Calu3 (cell line): ENCODE measurements around the gene RASA1. TPM values are rescaled to one million over a fixed set of nuclear protein-coding genes. Genes with fewer than 3 reads are reported as not detected.

Experiments used
- Bru-seq: library from RNA; stranded (reverse); fragments of 400-500 nt; gene quantifications from one replicate; lab custom pipeline; 2021; lab: Mats Ljungman, UMichigan
- BruChase-seq, 2 experiments: library from RNA; stranded (reverse); fragments of 400-500 nt; gene quantifications; one replicate each; lab custom pipeline; 2021; lab: Mats Ljungman, UMichigan
- BruUV-seq: library from RNA; stranded (reverse); fragments of 400-500 nt; replicated peaks from 2 replicates; lab custom pipeline; 2021; lab: Mats Ljungman, UMichigan
- CTCF ChIA-PET: fragments of 300-600 bp; sonication (Branson Sonifier 250); formaldehyde crosslinking; loops from one replicate; lab custom pipeline; 2022; ENCODE audit warnings: antibody characterized with exemption; lab: Charles Lee
- DNase-seq: peaks from one replicate; pipeline ENCODE4 v3.0.0; 2022
- H3K27ac Mint-ChIP-seq: one replicate; pipeline ENCODE4 v1.8.0; 2022; ENCODE audit warnings: mixed read lengths; ENCODE audit not compliant: unreplicated experiment
- H3K27me3 Mint-ChIP-seq: one replicate; pipeline ENCODE4 v1.8.0; 2022; ENCODE audit warnings: mixed read lengths; ENCODE audit not compliant: unreplicated experiment
- H3K36me3 Mint-ChIP-seq: one replicate; pipeline ENCODE4 v1.8.0; 2022; ENCODE audit warnings: mild to moderate bottlenecking, moderate library complexity, mixed read lengths; ENCODE audit not compliant: insufficient read depth, unreplicated experiment
- H3K4me1 Mint-ChIP-seq: one replicate; pipeline ENCODE4 v1.8.0; 2022; ENCODE audit warnings: mild to moderate bottlenecking, low read depth, mixed read lengths; ENCODE audit not compliant: unreplicated experiment
- H3K4me3 Mint-ChIP-seq: one replicate; pipeline ENCODE4 v1.8.0; 2022; ENCODE audit warnings: mild to moderate bottlenecking, low read depth, moderate library complexity, mixed read lengths; ENCODE audit not compliant: unreplicated experiment
- H3K9me3 Mint-ChIP-seq: one replicate; pipeline ENCODE4 v1.8.0; 2022; ENCODE audit warnings: low read depth, mixed read lengths; ENCODE audit not compliant: unreplicated experiment
- intact Hi-C: fragments of 100-400 bp; cut with micrococcal nuclease; formaldehyde crosslinking; loops from one replicate; pipeline ENCODE4 v1.10.0; 2022; ENCODE audit not compliant: unreplicated experiment
- long read RNA-seq: library from polyadenylated mRNA; stranded (forward); transcript quantifications from one replicate; pipeline ENCODE4 v2.0.0, GENCODE V29; 2022
- total RNA-seq: library from RNA; stranded (reverse); gene quantifications from 2 replicates; pipeline ENCODE4 v1.2.3, GENCODE V29; 2022
- TF ChIP-seq, protein P1 (sequence below): fragments of 200-600 bp; IDR thresholded peaks from one replicate; pipeline ENCODE4 v1.8.0; 2022; ENCODE audit warnings: antibody characterized with exemption; ENCODE audit not compliant: unreplicated experiment

The RASA1 gene
- 163 and 193 TPM in 2 replicates for total RNA-seq
- Bru-seq, nascent RNA, result percentile 100 among the genes with signal in this experiment
- BruChase-seq, experiment 1, labeled RNA remaining after a 6-hour chase, result percentile 96 among the genes with signal in this experiment
- percentile 97 among the genes with signal in this experiment for BruChase-seq, experiment 2, labeled RNA remaining after a 2-hour chase
- long read RNA-seq, transcript RASA1-201 (25 exons, 3,752 nt), result minor isoform, 18 of 84 reads
- long read RNA-seq, transcript RASA1-202 (25 exons, 3,776 nt), result major isoform, 44 of 84 reads
- long read RNA-seq, partial matches to known transcripts, result 6 of 84 reads
- long read RNA-seq, other reads (novel, unspliced or antisense), result 16 of 84 reads

DNA sequence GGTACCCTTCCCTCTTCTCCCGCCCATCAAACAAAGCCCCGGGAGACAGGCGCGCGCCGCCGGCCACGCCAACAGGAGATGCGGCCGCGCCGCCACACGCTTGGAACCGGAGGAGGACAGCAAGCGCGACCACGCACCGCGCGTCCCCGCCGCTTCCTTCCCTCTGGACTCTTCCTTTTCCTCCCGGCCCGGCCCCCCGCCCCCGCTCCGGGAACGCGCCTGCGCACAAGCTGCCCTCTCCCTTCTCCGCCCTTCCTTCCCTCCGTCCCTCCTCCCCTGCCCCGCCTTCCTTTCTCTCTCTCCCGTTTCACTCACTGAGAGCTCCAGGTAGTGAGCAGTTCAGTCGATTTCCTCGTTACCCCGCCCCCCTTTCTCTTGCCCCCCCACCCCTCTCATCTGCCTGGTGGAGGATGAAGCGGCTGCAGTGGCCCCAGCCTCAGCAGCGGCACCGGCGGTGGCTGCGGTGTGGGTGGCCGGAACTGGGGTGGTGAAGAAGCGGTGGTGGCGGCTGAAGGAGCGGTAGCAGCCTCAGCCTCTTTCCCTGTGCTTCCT lies at the start of gene RASA1:
TSS of gene RASA1 (plus strand) at position 310 of the 552 bp plus-strand sequence. CDS start 569 bp downstream, outside the sequence.
- peak within 1 kb of the TSS; percentile 93 for H3K27ac Mint-ChIP-seq
- intact Hi-C loops, result loop anchor here (1.0 to 5.0 kb wide), 4 partner anchors 95 to 197 kb away; no protein-coding TSS in a partner anchor
- no TSS peak for BruUV-seq

DNA sequence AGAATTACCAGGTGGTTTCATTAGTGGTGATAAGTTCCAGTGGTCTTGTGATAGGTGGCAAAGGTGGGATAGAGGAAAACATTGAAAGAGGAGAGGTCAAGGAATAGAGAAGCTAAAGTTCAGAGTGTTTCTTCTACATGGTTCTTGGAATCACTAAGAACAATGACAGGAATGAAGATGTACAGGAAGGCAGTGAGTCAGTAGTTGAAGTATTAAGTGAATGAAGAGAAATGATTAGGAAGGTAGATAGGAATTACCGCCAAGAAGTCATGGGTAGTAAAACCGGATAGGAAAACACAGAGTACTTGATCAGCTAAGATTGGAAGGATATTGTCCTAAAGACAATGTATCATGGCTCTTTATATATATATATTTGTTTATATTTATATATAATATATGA lies 37.9 kb upstream of the RASA1 start:
- Mint-ChIP-seq H3K4me3 (no peak overlapping the region), H3K9me3 (no peaks in the 10 kb centered on the region), H3K36me3 (no peaks in the 10 kb centered on the region), H3K27ac (peak overlapping the region; percentile 3), H3K27me3 (no peaks in the 10 kb centered on the region), H3K4me1 (peaks cover 11% of the 10 kb centered on the region)
- TF ChIP-seq, protein P1, sequence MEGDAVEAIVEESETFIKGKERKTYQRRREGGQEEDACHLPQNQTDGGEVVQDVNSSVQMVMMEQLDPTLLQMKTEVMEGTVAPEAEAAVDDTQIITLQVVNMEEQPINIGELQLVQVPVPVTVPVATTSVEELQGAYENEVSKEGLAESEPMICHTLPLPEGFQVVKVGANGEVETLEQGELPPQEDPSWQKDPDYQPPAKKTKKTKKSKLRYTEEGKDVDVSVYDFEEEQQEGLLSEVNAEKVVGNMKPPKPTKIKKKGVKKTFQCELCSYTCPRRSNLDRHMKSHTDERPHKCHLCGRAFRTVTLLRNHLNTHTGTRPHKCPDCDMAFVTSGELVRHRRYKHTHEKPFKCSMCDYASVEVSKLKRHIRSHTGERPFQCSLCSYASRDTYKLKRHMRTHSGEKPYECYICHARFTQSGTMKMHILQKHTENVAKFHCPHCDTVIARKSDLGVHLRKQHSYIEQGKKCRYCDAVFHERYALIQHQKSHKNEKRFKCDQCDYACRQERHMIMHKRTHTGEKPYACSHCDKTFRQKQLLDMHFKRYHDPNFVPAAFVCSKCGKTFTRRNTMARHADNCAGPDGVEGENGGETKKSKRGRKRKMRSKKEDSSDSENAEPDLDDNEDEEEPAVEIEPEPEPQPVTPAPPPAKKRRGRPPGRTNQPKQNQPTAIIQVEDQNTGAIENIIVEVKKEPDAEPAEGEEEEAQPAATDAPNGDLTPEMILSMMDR, result no peak
- CTCF ChIA-PET, result no interaction called here
- no peak for DNase-seq
- intact Hi-C loops, result no loop called here
- no TSS peak for BruUV-seq

More for the DNA sequence above, at the start of gene RASA1:
- DNase-seq, result peak; percentile 99
- CTCF ChIA-PET, result interaction anchor here (0.6 to 2.5 kb wide), 12 partner anchors 44 to 977 kb away, joined by 3 to 15 read pairs (median 3); no protein-coding TSS in a partner anchor
- Mint-ChIP-seq H3K4me1 (peaks cover 31% of the 10 kb centered on the region), H3K27me3 (no peaks in the 10 kb centered on the region), H3K9me3 (no peaks in the 10 kb centered on the region), H3K36me3 (peaks cover 52% of the 10 kb centered on the region), H3K4me3 (peak within 1 kb of the TSS; percentile 97)
- TF ChIP-seq, protein P1, result no peak

DNA sequence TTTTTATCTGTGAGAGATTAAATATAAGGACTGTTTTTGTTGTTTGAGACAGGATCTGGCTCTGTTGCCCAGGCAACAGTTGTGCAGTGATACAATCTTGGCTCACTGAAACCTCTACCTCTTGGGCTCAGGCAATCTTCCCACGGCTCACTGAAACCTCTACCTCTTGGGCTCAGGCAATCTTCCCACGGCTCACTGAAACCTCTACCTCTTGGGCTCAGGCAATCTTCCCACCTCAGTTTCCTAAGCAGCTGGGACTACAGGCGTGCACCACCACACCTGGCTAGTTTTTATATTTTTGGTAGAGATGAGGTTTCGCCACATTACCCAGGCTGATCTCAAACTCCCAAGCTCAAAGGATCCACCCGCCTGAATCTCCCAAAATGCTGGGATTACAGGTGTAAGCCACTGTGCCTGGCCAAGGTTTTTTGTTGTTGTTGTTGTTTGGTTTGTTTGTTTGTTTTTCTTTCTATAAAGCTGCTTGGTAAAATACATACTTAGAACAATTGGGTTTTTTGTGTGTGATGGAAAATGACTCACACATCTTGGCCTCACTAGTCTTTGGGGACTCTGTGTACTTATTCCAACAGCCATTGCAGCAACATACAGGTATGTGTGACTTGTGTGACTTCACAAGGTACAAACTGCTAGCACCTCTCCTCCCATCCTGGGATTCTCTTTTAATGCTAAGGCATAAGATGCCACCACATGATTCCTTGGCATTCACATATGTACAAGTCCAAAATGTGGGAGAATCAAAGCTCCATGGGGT lies 36.5 kb upstream of the RASA1 start:
- CTCF ChIA-PET, result no interaction called here

DNA sequence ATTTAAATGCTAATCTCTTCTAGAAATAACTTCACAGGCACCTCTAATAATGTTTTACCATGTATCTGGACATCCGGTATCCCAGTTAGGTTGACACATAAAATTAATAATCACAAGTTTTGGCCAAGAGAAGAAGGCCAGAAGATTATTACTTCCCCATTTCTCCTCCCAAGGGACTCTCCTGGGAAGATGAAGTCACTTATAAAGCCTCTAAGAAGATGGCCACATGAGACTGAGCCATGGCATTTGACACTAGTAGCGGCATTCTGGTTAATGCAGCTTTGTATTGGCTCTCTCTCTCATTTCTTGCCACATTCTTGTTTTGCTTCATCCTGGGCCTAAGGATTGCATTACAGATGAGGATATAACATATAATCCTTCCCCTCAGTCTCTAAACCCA lies 34.5 kb upstream of the RASA1 start:
- no peak overlapping the region for H3K27ac Mint-ChIP-seq
- H3K27me3 Mint-ChIP-seq, result no peaks in the 10 kb centered on the region
- DNase-seq, result no peak
- H3K4me1 Mint-ChIP-seq, result peaks cover 11% of the 10 kb centered on the region
- no TSS peak for BruUV-seq
- TF ChIP-seq, protein P1, result no peak
- no peaks in the 10 kb centered on the region for H3K36me3 Mint-ChIP-seq
- intact Hi-C loops, result no loop called here
- no peaks in the 10 kb centered on the region for H3K9me3 Mint-ChIP-seq
- CTCF ChIA-PET, result no interaction called here
- no peak overlapping the region for H3K4me3 Mint-ChIP-seq

More for the DNA sequence above, 36.5 kb upstream of the RASA1 start:
- H3K9me3 Mint-ChIP-seq, result no peaks in the 10 kb centered on the region
- no peaks in the 10 kb centered on the region for H3K36me3 Mint-ChIP-seq
- peaks cover 11% of the 10 kb centered on the region for H3K4me1 Mint-ChIP-seq
- intact Hi-C loops, result no loop called here
- TF ChIP-seq, protein P1, result no peak
- H3K27ac Mint-ChIP-seq, result no peak overlapping the region
- no peak for DNase-seq
- no peak overlapping the region for H3K4me3 Mint-ChIP-seq
- no TSS peak for BruUV-seq
- no peaks in the 10 kb centered on the region for H3K27me3 Mint-ChIP-seq
